UCSD-AML1 (cell line): ENCODE data around the gene SPPL2A.
A peak's percentile ranks its signal among the peaks of the same experiment; 100 is the strongest.

Experiments used
- DNase-seq: peaks from one replicate; lab custom pipeline; 2025; ENCODE audit not compliant: unreplicated experiment; lab: John Stamatoyannopoulos, UW

Gene SPPL2A

GRCh38 chr15:50686469-50687301, 78.8 kb downstream of the SPPL2A start, which contains the start of gene TRPM7:
Gene TRPM7, minus strand, starts transcription at chr15:50686797. Its CDS starts 264 bp downstream, at chr15:50686533.
- peak; percentile 89 for DNase-seq

GRCh38 chr15:50685976-50686468, 79.5 kb downstream of the SPPL2A start:
- DNase-seq, result peak; percentile 78

- no peak for DNase-seq
These were observed 80.1 kb downstream of the SPPL2A start for GRCh38 chr15:50685191-50685975.

- no peak for DNase-seq
These were observed 84.0 kb downstream of the SPPL2A start for GRCh38 chr15:50681467-50681866.

- DNase-seq, result no peak
These were observed 88.6 kb downstream of the SPPL2A start for GRCh38 chr15:50676799-50677483.

GRCh38 chr15:50675535-50676144, 89.9 kb downstream of the SPPL2A start:
- DNase-seq, result no peak

GRCh38 chr15:50670115-50670514, 95.4 kb downstream of the SPPL2A start:
- DNase-seq, result no peak

GRCh38 chr15:50669611-50670010, 95.9 kb downstream of the SPPL2A start:
- no peak for DNase-seq

GRCh38 chr15:50665938-50666337, 99.6 kb downstream of the SPPL2A start:
- DNase-seq, result no peak

- no peak for DNase-seq
These were observed 110.0 kb downstream of the SPPL2A start for GRCh38 chr15:50655555-50655954.

- no peak for DNase-seq
These were observed 112.3 kb downstream of the SPPL2A start for GRCh38 chr15:50653156-50653743.

- DNase-seq, result no peak
These were observed 112.8 kb downstream of the SPPL2A start for GRCh38 chr15:50652671-50653070.
